Trophoblast cell (in vitro differentiated cells and primary cell): Measurements from ENCODE around the gene KLHDC9.

Experiments
- DNase-seq, 2 donors: peaks; one replicate each; pipeline ENCODE4 v3.0.0-alpha.2; 2016
- H2AFZ ChIP-seq: 2 replicates; pipeline ENCODE4 v1.6.1; 2013; ENCODE audit warnings: low read length, moderate library complexity, mild to moderate bottlenecking; ENCODE audit not compliant: insufficient read depth, poor library complexity
- H2AK5ac ChIP-seq: 2 replicates; pipeline ENCODE4 v1.6.1; 2013; ENCODE audit warnings: mild to moderate bottlenecking, low read length
- H2BK120ac ChIP-seq: 2 replicates; pipeline ENCODE4 v1.6.1; 2013; ENCODE audit warnings: low read length, mild to moderate bottlenecking, moderate library complexity; ENCODE audit not compliant: insufficient read depth, poor library complexity
- H2BK12ac ChIP-seq: 2 replicates; pipeline ENCODE4 v1.6.1; 2013; ENCODE audit warnings: mild to moderate bottlenecking, low read length, moderate library complexity
- H2BK5ac ChIP-seq: 2 replicates; pipeline ENCODE4 v1.6.1; 2013; ENCODE audit warnings: low read length, low read depth, moderate library complexity, mild to moderate bottlenecking; ENCODE audit not compliant: poor library complexity
- H3K14ac ChIP-seq: 2 replicates; pipeline ENCODE4 v1.6.1; 2013; ENCODE audit warnings: mild to moderate bottlenecking, low read length
- H3K18ac ChIP-seq: 2 replicates; pipeline ENCODE4 v1.6.1; 2013; ENCODE audit warnings: mild to moderate bottlenecking, low read length
- H3K23ac ChIP-seq: 2 replicates; pipeline ENCODE4 v1.6.1; 2013; ENCODE audit warnings: low read length
- H3K27ac ChIP-seq: 2 replicates; pipeline ENCODE4 v1.5.1; 2013; ENCODE audit warnings: low read depth, mild to moderate bottlenecking, inconsistent platforms, low read length, moderate library complexity
- H3K27me3 ChIP-seq: 2 replicates; pipeline ENCODE4 v1.6.1; 2013; ENCODE audit warnings: inconsistent platforms, mild to moderate bottlenecking, low read length, moderate library complexity; ENCODE audit not compliant: insufficient read depth
- H3K36me3 ChIP-seq, 2 experiments: 1 replicate in 1 of 2; 2 replicates in 1 of 2; pipeline ENCODE4 v1.6.1; 2013; ENCODE audit warnings: low read length in 2 of 2, mild to moderate bottlenecking in 2 of 2, moderate library complexity in 1 of 2; ENCODE audit not compliant: insufficient read depth in 2 of 2, control insufficient read depth in 1 of 2
- H3K4ac ChIP-seq: 2 replicates; pipeline ENCODE4 v1.6.1; 2013; ENCODE audit warnings: low read depth, mild to moderate bottlenecking, low read length, moderate library complexity
- H3K4me1 ChIP-seq, 2 experiments: 1 replicate in 1 of 2; 2 replicates in 1 of 2; pipeline ENCODE4 v1.6.1; 2013; ENCODE audit warnings: low read length in 2 of 2, mild to moderate bottlenecking in 2 of 2, moderate library complexity in 1 of 2; ENCODE audit not compliant: insufficient read depth in 2 of 2, control insufficient read depth in 1 of 2
- H3K4me2 ChIP-seq: 2 replicates; pipeline ENCODE4 v1.6.1; 2013; ENCODE audit warnings: inconsistent platforms, mild to moderate bottlenecking, low read length, moderate library complexity
- H3K4me3 ChIP-seq: 2 replicates; pipeline ENCODE4 v1.5.1; 2013; ENCODE audit warnings: mild to moderate bottlenecking, low read depth, low read length, inconsistent platforms
- H3K79me1 ChIP-seq: one replicate; pipeline ENCODE4 v1.6.1; 2013; ENCODE audit warnings: low read length
- H3K79me2 ChIP-seq: 2 replicates; pipeline ENCODE4 v1.6.1; 2013; ENCODE audit warnings: low read length, mild to moderate bottlenecking; ENCODE audit not compliant: control insufficient read depth, insufficient read depth, poor library complexity
- H3K9ac ChIP-seq: 2 replicates; pipeline ENCODE4 v1.6.1; 2013; ENCODE audit warnings: mild to moderate bottlenecking, low read length
- H3K9me3 ChIP-seq: 2 replicates; pipeline ENCODE4 v1.6.1; 2013; ENCODE audit warnings: low read depth, mild to moderate bottlenecking, control low read depth, inconsistent platforms, low read length; ENCODE audit not compliant: insufficient read depth
- H4K12ac ChIP-seq: 2 replicates; pipeline ENCODE4 v1.6.1; 2013; ENCODE audit warnings: low read depth, mild to moderate bottlenecking, low read length, moderate library complexity
- H4K8ac ChIP-seq: 2 replicates; pipeline ENCODE4 v1.6.1; 2013; ENCODE audit warnings: low read depth, mild to moderate bottlenecking, low read length, moderate library complexity
- H4K91ac ChIP-seq: one replicate; pipeline ENCODE4 v1.6.1; 2013; ENCODE audit warnings: low read depth, mild to moderate bottlenecking, low read length, moderate library complexity
- WGBS: extraction: QIAGEN DNeasy Blood & Tissue Kit; methylation state at CpG from one replicate; pipeline ENCODE4 v1.1.7; 2013; ENCODE audit warnings: missing lambda C conversion rate; ENCODE audit not compliant: insufficient read length, insufficient coverage; ENCODE audit errors: extremely low coverage; 5-methylcytosine and 5-hydroxymethylcytosine counted together

Gene KLHDC9

DNA sequence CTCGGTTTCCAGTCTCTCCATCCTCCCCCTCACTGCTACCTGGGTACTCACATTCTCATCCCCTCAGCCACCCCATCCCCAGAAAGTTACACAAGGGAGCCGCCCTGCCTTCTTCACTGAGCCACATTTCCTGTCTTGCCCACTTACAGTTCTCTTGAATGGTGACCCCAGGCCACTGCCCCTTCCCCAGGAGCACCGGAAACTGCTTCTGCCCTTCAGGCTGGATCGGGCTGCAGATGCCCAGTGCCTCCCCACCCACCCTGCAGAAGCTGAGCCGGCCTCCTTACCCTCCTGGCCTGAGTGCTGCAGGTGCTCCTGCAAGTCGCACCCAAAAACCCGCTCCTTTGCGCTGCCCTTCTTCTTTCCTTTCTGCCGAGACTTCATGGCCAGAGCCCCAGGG lies 28.9 kb upstream of the KLHDC9 start:
- Histone ChIP-seq H3K79me2 (no peaks in the 10 kb centered on the region), H2BK120ac (no peak overlapping the region), H2AK5ac (no peak overlapping the region), H3K27me3 (no peaks in the 10 kb centered on the region), H3K18ac (no peak overlapping the region), H2BK5ac (no peak overlapping the region), H3K4me1 (peaks cover 6 to 17% of the 10 kb centered on the region in 2 experiments), H3K23ac (no peak overlapping the region), H3K79me1 (peaks cover 6% of the 10 kb centered on the region), H3K4me2 (no peak overlapping the region), H4K12ac (no peak overlapping the region), H3K4ac (no peak overlapping the region), H3K27ac (no peak overlapping the region), H4K91ac (no peak overlapping the region), H3K36me3 (peaks cover 11 to 15% of the 10 kb centered on the region in 2 experiments), H3K4me3 (no peak overlapping the region), H2BK12ac (no peak overlapping the region), H4K8ac (no peak overlapping the region), H3K9me3 (no peaks in the 10 kb centered on the region), H3K9ac (no peak overlapping the region), H2AFZ (no peak overlapping the region), H3K14ac (no peak overlapping the region)
- WGBS, result no CpG with 5 or more reads among the region's 9 CpGs
- DNase-seq, result no peak

DNA sequence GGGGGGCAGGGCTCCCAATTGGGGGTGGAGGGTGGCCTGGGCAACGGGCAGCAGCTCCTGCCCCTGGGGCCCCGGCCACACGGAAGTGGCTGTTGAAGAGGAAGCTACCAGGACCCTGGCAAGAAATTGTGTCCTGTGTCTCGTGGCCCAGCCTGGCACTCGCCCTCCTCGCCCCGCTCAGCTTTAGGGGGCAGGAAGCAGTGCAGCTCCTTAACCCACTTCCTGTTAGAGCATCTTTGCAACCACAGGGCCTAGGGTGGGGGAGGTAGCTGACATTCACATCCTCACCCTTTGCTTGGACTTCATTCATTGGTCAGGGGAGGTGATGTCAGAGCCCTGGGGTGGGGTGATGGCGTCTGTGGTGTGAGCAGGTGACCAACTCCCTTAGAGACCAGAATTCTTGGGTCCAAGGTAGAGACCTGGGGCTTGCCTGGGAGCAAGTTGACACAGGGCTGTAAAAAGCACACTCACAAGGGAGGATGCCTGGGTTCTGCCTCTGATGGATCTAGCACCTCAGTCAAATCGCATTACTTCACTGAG lies 28.4 kb upstream of the KLHDC9 start, which contains the start of gene ARHGAP30:
ARHGAP30 (minus strand) TSS at position 161 of the 540 bp plus-strand sequence. CDS start 267 bp downstream, outside the sequence.
- H3K27me3 ChIP-seq, result no peaks in the 10 kb centered on the region
- peaks cover 11 to 21% of the 10 kb centered on the region in 2 experiments for H3K4me1 ChIP-seq
- H3K36me3 ChIP-seq, result peaks cover 14 to 18% of the 10 kb centered on the region in 2 experiments
- WGBS, result no CpG with 5 or more reads among the region's 9 CpGs
- no peak within 1 kb of the TSS for H2BK12ac ChIP-seq
- no peak within 1 kb of the TSS for H3K9ac ChIP-seq
- no peak within 1 kb of the TSS for H4K91ac ChIP-seq
- no peak within 1 kb of the TSS for H3K4ac ChIP-seq
- no peaks in the 10 kb centered on the region for H3K79me2 ChIP-seq
- no peak within 1 kb of the TSS for H3K14ac ChIP-seq
- H3K9me3 ChIP-seq, result no peaks in the 10 kb centered on the region
- no peak within 1 kb of the TSS for H2BK5ac ChIP-seq
- no peak within 1 kb of the TSS for H3K27ac ChIP-seq
- H4K8ac ChIP-seq, result no peak within 1 kb of the TSS
- peaks cover 11% of the 10 kb centered on the region for H3K79me1 ChIP-seq
- H2BK120ac ChIP-seq, result no peak within 1 kb of the TSS
- H3K23ac ChIP-seq, result no peak within 1 kb of the TSS
- no peak within 1 kb of the TSS for H3K18ac ChIP-seq
- no peak within 1 kb of the TSS for H2AFZ ChIP-seq
- no peak within 1 kb of the TSS for H3K4me3 ChIP-seq
- DNase-seq, result no peak
- H2AK5ac ChIP-seq, result peak within 1 kb of the TSS; percentile 28
- no peak within 1 kb of the TSS for H4K12ac ChIP-seq
- H3K4me2 ChIP-seq, result no peak within 1 kb of the TSS

DNA sequence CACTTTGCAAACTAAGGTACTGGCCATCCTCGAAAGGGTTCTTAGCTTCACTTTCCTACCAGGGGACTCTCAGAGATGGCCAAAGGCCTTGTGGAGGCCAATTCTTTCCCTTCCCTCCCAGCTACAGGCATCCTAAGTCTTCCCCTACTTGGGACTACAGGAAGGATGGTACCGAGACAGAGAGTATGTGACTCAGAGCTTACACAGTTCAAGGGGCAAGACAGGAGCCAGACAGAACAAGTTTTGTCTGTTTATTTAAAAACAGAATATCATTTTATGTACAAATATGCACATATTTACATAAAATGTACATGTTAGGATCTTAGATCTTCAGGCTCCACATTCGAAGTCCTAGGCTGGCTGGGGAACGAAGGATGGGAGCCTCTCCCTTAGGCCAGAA lies 27.4 kb upstream of the KLHDC9 start:
- H3K27ac ChIP-seq, result peak overlapping the region; percentile 9
- peaks cover 12% of the 10 kb centered on the region for H3K79me1 ChIP-seq
- no peak overlapping the region for H3K23ac ChIP-seq
- H3K4me3 ChIP-seq, result no peak overlapping the region
- peaks cover 16 to 20% of the 10 kb centered on the region in 2 experiments for H3K36me3 ChIP-seq
- H2BK12ac ChIP-seq, result no peak overlapping the region
- DNase-seq, result no peak
- no peaks in the 10 kb centered on the region for H3K9me3 ChIP-seq
- H2BK5ac ChIP-seq, result peak overlapping the region; percentile 43
- no peak overlapping the region for H3K4me2 ChIP-seq
- H3K18ac ChIP-seq, result no peak overlapping the region
- no peak overlapping the region for H3K9ac ChIP-seq
- no peak overlapping the region for H4K8ac ChIP-seq
- no peak overlapping the region for H2AK5ac ChIP-seq
- H2AFZ ChIP-seq, result no peak overlapping the region
- H3K14ac ChIP-seq, result no peak overlapping the region
- peak overlapping the region; percentile 68 for H4K91ac ChIP-seq
- WGBS, result no CpG with 5 or more reads among the region's 4 CpGs
- peaks cover 12 to 24% of the 10 kb centered on the region in 2 experiments for H3K4me1 ChIP-seq
- no peak overlapping the region for H4K12ac ChIP-seq
- H3K4ac ChIP-seq, result no peak overlapping the region
- H3K27me3 ChIP-seq, result no peaks in the 10 kb centered on the region
- no peaks in the 10 kb centered on the region for H3K79me2 ChIP-seq
- no peak overlapping the region for H2BK120ac ChIP-seq

DNA sequence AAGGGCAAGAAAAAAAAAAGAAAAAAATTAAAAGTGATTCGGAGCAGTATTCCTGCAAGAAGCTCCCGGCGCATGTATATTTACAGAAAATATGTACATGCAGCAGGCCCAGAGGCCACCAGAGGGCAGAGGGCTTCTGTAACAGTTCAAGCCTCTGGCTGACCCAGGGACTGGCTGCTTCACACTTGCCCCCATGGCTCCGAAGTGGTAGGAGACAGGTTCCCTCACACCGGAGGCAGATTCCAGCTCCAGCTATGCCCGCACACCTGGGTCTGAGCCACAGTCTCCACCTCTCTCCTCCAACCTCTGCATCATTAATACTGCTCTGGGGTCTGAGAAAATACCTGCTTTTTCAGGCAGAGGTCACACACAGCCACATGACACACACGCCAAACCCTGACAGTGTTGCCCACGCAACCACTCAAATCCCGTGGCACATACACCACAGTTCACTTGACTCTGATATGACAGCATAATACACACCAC lies 26.2 kb upstream of the KLHDC9 start:
- H3K9me3 ChIP-seq, result no peaks in the 10 kb centered on the region
- peak overlapping the region; percentile 0 for H2BK5ac ChIP-seq
- peaks cover 18 to 20% of the 10 kb centered on the region in 2 experiments for H3K36me3 ChIP-seq
- peak overlapping the region; percentile 1 for H2BK120ac ChIP-seq
- no peaks in the 10 kb centered on the region for H3K79me2 ChIP-seq
- H3K14ac ChIP-seq, result peak overlapping the region; percentile 6
- no peak overlapping the region for H4K12ac ChIP-seq
- no peak overlapping the region for H3K27ac ChIP-seq
- H2AFZ ChIP-seq, result peak overlapping the region; percentile 27
- H2AK5ac ChIP-seq, result peak overlapping the region; percentile 75
- H3K4me2 ChIP-seq, result no peak overlapping the region
- H3K4me1 ChIP-seq, result peaks cover 12 to 24% of the 10 kb centered on the region in 2 experiments
- H3K79me1 ChIP-seq, result peaks cover 12% of the 10 kb centered on the region
- no peak overlapping the region for H3K18ac ChIP-seq
- no peaks in the 10 kb centered on the region for H3K27me3 ChIP-seq
- H3K9ac ChIP-seq, result no peak overlapping the region
- peak overlapping the region; percentile 16 for H3K4ac ChIP-seq
- H4K91ac ChIP-seq, result peak overlapping the region; percentile 52
- H4K8ac ChIP-seq, result peak overlapping the region; percentile 48
- peak overlapping the region; percentile 80 for H2BK12ac ChIP-seq
- no CpG with 5 or more reads among the region's 9 CpGs for WGBS
- DNase-seq, result peak; percentile 93 to 94
- H3K23ac ChIP-seq, result no peak overlapping the region
- no peak overlapping the region for H3K4me3 ChIP-seq
